GM19043 (cell line): ENCODE results near the gene DIAPH2.

Experiments
- ATAC-seq: cut with Tn5 transposase; IDR thresholded peaks from one replicate; pipeline ENCODE4 v1.9.1; 2021; ENCODE audit warnings: low read depth; ENCODE audit not compliant: unreplicated experiment

The DIAPH2 gene

GRCh38 chrX:96684339-96685209 is at the start of gene DIAPH2:
Gene DIAPH2 (plus strand): TSS chrX:96684842.
- ATAC-seq, result peak; percentile 79

GRCh38 chrX:96650023-96650422 is 34.6 kb upstream of the DIAPH2 start:
- no peak for ATAC-seq

- no peak for ATAC-seq
Observed at GRCh38 chrX:96655947-96656623, 28.6 kb upstream of the DIAPH2 start.

GRCh38 chrX:96682516-96682915 is 2.1 kb upstream of the DIAPH2 start:
- ATAC-seq, result no peak

DNA sequence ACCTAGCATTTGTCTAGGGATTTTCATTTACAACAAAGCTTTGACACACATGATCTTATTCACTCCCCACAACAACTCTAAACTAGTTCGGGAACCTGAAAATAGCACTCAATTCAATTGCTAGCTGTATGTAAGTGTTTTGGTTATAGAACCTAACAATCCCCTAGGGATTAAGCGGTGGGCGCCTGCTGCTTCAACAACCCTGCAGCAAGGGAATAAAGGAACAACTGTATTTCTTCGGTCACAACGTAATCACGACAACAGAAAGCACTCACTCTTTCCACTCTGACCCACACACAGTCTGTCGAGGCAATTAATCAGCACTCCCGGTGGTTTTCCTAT is 674 bp upstream of the DIAPH2 start:
- ATAC-seq, result peak; percentile 13

GRCh38 chrX:96685210-96686099 is 813 bp downstream of the DIAPH2 start:
- ATAC-seq, result peak; percentile 17

- ATAC-seq, result no peak
Observed at GRCh38 chrX:96687776-96688175, 3.1 kb downstream of the DIAPH2 start.

DNA sequence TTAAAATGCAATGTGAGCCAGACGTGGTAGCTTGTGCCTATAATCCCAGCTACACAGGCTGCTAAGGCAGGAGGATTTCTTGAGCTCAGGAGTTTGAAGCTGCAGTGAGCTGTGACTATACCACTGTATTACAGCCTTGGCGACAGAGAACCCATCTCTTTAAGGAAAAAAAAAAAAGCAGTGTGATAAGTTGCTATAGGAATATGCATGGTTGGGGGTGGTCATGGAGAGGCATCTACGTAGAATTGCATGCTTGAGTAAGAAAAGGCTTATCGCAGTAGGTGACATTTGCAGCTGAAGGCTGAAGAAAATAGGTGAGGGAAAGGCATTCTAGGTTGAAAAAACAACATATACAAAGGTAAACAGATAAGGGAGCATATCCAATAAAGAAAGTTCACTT is 4.1 kb downstream of the DIAPH2 start:
- no peak for ATAC-seq

- ATAC-seq, result no peak
Observed at GRCh38 chrX:96689991-96690390, 5.3 kb downstream of the DIAPH2 start.

DNA sequence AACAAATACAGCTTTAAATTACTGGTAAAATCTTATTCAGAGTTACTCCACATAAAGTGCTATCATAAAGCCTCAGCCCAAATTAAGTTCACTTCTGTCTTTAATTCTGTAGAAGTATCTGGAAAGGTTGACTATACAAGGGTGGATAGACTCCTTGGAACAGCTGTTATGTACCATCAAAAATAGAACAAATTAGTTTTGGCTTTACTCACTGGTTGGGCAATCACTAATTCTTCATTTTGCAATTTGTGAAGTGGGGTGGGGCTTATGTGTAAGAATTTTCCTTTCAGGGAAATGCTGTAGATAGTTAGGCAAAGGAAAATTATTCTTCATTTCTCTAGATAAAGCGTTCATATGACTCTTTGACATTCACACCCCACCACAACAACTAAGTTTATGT is 7.8 kb downstream of the DIAPH2 start:
- no peak for ATAC-seq

- no peak for ATAC-seq
Observed at GRCh38 chrX:96692890-96693289, 8.2 kb downstream of the DIAPH2 start.

- ATAC-seq, result no peak
Observed at GRCh38 chrX:96693407-96693806, 8.8 kb downstream of the DIAPH2 start.

GRCh38 chrX:96696462-96696861 is 11.8 kb downstream of the DIAPH2 start:
- ATAC-seq, result no peak

- no peak for ATAC-seq
Observed at GRCh38 chrX:96700625-96701024, 16.0 kb downstream of the DIAPH2 start.

GRCh38 chrX:96703379-96703778 is 18.7 kb downstream of the DIAPH2 start:
- no peak for ATAC-seq

DNA sequence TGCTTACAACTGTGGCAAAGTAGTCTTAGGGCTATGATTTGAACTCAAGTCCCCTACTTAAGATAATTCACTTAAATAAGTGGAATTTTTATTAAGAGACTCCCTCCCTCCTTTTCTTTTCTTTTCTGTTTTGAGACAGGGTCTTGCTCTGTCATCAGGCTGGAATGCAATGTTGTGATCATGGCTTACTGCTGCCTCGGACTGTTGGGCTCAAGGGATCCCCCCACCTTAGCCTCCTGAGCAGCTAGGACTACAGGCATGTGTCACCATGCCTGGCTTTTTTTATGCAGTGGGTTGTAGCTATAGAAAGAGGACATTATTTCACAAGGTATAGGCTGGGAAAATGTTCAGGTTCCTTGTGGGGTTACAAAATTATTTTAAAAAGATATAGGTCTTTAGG is 19.2 kb downstream of the DIAPH2 start:
- ATAC-seq, result no peak

DNA sequence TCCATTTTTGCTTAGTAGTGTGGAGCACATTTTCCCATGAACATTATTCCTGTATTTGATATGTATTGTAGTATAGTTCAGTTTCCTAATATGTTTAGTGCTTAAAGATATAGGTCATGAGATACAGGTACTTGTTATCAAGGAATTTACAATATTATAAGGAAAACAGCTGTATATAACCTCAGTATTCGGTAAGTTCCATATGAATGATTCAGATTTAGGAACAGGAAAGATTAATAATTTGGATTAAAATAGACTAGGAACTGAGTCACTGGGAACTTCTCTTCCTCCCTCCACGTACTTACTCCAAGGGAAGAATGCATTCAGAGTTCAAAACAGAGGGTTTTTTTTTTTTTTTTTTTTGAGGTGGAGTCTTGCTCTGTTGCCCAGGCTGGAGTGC is 20.0 kb downstream of the DIAPH2 start:
- ATAC-seq, result no peak

DNA sequence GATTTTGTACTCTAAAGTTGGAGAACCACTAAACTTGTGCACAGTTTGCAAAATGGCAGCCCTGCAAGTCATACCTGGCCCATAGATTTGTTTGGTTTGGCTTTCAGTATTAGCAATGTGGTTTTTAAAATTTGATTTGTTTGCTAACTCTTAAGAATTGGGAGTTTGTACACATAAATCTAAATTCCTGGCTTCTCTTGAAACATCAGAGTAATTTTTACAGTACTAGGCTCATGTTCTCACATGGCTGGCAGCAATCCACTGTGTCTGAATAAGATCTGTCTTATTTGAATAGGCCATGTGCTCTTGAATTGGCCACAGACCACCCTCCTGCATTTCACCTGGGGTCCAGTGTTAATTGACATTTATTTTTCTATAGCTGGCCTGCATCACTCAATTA is 21.3 kb downstream of the DIAPH2 start:
- no peak for ATAC-seq

GRCh38 chrX:96707804-96708203 is 23.2 kb downstream of the DIAPH2 start:
- ATAC-seq, result no peak

GRCh38 chrX:96710031-96710430 is 25.4 kb downstream of the DIAPH2 start:
- no peak for ATAC-seq

- no peak for ATAC-seq
Observed at GRCh38 chrX:96713303-96713702, 28.7 kb downstream of the DIAPH2 start.
